AG10803 (cell line): ENCODE measurements around the gene FNIP2.
A peak's percentile ranks its signal among the peaks of the same experiment; 100 is the strongest.
"Not testable (repeated sequence)": the region's sequence is repeated elsewhere in the genome, so short reads cannot be mapped to it uniquely, and the experiment has no call there.

Experiments
- DNase-seq: peaks from one replicate; pipeline ENCODE4 v3.0.0; 2010; ENCODE audit warnings: low read depth
- H3K4me3 ChIP-seq: 2 replicates; pipeline ENCODE4 v1.5.1; 2011; ENCODE audit warnings: mild to moderate bottlenecking, low read length, control low read depth
- CTCF ChIP-seq: conservative IDR thresholded peaks from 2 replicates; pipeline ENCODE4 v1.5.1; 2011; ENCODE audit warnings: mild to moderate bottlenecking, low read length, control low read depth, inconsistent platforms

Gene FNIP2

GRCh38 chr4:158728236-158728635 lies 40.6 kb upstream of the FNIP2 start:
- DNase-seq: no peak
- no peak overlapping the region for H3K4me3 ChIP-seq
- no peak for TF ChIP-seq CTCF

GRCh38 chr4:158729716-158730559 lies 38.9 kb upstream of the FNIP2 start:
- TF ChIP-seq CTCF: peak; percentile 97
- DNase-seq: peak; percentile 68
- no peak overlapping the region for H3K4me3 ChIP-seq

- H3K4me3 ChIP-seq: no peak overlapping the region
- DNase-seq: no peak
- no peak for TF ChIP-seq CTCF
These were observed 30.0 kb upstream of the FNIP2 start for GRCh38 chr4:158738866-158739265.

- TF ChIP-seq CTCF: no peak
- no peak for DNase-seq
These were observed 29.2 kb upstream of the FNIP2 start for GRCh38 chr4:158739600-158739999.

GRCh38 chr4:158741326-158742021 lies 27.4 kb upstream of the FNIP2 start:
- no peak overlapping the region for H3K4me3 ChIP-seq

More at GRCh38 chr4:158739600-158739999, 29.2 kb upstream of the FNIP2 start:
- no peak overlapping the region for H3K4me3 ChIP-seq

GRCh38 chr4:158746537-158746936 lies 22.3 kb upstream of the FNIP2 start:
- not testable (repeated sequence) for DNase-seq, H3K4me3 ChIP-seq

More at GRCh38 chr4:158741326-158742021, 27.4 kb upstream of the FNIP2 start:
- no peak for DNase-seq
- TF ChIP-seq CTCF: no peak

- TF ChIP-seq CTCF: no peak
- H3K4me3 ChIP-seq: no peak overlapping the region
- peak; percentile 95 for DNase-seq
These were observed 18.4 kb upstream of the FNIP2 start for GRCh38 chr4:158750379-158750778.
